Fibroblast of upper back skin (primary cell): ENCODE results near the gene VPS52.
A peak's percentile ranks its signal among the peaks of the same experiment; 100 is the strongest.
"Not testable (repeated sequence)": the region's sequence is repeated elsewhere in the genome, so short reads cannot be mapped to it uniquely, and the experiment has no call there.

ENCODE experiments used
- DNase-seq: peaks from one replicate; pipeline ENCODE4 v3.0.0-alpha.2; 2013

The VPS52 gene

DNA sequence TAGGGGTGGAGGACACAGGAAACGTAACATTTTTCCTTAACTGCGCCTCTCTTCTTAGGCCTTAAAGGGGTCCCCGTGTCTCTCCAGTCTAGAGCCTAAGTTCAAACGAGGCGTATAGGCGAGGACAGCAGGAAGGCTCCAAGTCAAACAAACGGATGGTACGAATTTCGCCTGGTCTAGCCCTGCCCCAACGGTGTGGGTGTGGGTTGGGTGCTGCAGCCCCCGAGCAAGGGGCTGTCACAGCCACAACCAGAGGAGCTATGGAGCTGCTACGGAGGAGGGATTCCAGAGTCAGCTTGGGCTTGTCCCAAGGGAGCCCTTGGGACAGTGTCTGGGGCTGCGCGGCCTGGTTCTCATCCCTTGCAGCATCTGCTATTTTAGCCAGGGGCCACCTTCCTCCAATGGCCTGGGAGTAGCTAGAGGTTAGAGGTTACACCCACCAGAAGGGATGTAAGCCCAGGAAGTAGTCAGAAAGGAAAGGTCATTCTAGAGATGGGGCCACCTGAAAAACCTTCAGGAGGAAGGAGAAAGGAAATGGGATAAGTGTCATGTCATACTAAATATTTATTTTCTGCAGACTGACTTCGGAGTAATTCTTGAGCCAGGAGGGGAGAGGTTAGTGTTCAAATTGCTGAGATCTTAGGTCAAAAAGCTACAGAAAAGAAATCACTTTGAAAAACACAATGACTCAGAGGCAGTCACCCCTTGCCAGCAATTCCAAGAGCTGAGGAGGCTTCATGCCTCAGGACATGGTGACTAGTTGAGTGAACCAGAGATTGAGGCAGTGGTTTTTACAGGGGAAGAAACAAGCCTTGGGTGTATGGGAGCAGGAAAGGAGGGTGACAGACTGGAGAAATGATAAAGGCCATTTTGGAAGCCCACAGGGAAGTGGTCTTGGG is 21.7 kb downstream of the VPS52 start:
- DNase-seq: peak; percentile 75

DNA sequence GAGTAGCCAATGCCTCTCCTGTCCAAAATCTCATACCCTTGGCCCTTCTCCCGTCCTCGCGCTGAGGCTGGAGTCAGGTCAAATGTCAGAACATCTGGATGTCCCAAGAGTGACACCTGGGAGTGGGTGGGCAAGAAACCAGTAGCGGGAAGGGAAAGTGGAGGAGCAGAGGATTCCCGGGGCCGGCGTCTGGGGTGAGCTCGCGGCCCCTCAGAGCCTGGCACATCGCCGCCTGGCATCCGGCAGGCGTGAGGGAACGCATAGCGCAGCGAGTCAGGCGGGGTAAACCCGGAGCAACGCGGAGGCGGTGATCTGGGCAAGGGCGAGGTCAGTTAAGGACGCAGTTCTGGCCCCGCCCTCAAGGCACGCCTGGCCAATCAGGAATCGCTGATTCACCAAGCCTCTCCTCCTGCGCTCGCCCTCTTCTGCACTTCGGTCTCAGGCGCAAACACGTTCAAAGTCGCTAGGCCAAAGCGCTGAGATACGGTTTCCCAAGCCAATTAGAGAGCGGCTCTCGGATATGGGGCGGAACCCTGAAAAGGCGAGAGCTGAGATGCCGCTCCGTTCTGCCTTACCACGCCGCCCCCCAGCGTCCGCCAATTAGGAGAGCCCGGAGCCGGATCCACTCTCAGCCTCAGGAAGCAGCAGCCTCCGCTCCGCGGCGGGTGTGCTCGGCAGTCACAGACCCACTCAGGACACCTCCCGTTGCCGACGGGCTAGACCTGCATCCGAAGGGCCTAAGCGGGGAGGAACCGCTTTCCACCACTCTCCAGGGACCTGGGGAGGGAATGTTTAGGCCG is 22.5 kb downstream of the VPS52 start:
- peak; percentile 99 for DNase-seq

DNA sequence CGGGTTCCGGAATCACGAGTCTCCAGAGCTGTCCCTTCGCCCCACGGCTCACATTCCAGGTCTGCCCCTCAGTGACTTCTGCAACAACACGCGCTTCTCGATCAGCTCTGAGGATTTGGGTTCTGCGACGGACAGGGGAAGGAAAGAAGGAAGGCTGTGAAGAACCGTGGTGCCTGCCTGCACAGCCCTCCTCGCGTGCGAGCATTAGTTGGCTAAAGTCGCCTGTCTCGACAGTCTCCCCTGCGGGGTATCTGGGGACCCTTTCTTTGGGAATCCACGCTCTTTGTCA is 23.1 kb downstream of the VPS52 start:
- no peak for DNase-seq

DNA sequence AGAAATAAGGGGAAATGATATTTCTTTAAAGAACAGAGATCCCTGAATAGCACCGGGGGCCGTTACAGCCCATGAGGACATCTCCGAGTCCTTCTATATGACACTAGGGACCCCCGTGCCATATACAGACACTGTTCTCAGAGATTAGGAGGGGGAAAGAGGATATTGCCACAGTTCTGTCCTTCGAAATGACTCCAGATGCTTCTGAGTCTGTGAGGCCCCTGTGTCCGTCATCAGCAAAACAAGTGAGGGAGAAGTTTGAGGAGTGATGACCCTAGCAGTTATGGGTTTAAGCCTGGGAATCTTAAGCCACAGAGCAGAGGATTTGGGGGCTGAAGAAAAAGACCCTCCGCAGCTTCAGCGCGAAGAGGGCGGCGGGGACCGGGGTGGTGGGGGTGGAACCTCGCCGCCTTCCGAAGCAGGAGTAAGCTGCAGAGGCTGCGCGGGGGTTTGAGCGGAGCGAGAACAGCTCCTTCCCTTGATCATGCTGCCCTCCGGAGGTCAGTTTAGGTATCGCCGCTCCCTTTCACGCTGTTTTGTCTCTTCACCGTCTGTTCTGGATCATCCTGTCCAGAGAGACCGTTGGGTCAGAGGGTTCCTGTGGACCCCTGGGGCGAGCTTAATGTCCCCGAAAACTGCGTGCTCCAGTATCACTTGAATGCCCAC is 23.6 kb downstream of the VPS52 start:
- peak; percentile 84 for DNase-seq

DNA sequence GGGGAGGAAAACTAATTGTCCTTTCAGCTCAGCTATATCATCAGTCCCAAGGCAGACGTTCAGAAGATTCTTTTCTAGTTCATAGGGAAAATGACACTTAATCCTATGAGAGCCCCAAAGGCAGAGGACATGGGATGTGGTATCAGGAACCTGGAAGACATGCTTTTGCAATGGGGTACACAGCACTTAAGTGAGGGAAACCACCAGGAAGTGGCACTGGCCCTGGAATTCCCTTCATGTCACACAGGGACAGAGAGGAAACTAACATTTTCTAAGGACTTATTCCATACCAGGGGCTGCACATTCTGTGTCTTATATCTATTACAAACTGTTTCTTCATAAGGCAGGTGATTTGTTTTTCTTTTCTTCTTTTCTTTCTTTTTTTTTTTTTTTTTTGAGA is 28.2 kb downstream of the VPS52 start:
- DNase-seq: no peak

DNA sequence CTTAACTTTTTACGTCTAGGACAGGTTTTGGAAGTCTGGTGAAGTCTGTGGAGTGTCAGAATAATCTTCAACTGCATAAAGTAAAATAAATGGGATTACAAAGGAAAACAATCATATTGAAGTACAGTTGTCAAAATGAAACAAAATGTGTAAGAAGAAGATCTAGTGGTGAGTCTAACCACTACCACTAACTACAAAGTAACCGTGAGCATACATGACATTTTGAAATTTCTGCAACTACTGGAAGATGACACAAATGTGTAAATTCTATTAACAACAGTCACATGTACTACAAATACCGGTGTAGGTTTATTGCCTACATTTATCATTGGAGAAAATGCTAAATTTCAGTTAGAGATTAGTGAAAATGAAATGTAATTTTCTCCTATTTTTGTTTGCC is 29.7 kb downstream of the VPS52 start:
- no peak for DNase-seq

DNA sequence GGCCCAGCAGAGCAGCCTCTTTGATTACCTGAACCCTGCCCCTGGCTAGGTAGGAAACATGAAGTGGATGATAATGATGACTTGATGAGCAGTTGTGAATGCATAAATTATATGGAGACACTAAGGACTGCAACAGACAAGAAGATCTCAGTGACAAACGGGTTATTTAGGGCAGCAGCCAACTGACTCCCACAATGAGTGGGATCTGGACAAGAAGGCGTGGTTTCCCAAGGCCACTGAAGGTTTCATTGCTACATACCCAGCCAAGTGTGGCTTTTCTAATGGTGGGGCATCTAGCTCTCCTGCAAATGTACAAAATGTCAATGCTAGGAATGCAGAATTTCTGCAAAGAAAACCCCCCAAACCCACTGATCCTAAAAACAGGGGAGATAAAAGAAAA is 33.9 kb downstream of the VPS52 start:
- no peak for DNase-seq

DNA sequence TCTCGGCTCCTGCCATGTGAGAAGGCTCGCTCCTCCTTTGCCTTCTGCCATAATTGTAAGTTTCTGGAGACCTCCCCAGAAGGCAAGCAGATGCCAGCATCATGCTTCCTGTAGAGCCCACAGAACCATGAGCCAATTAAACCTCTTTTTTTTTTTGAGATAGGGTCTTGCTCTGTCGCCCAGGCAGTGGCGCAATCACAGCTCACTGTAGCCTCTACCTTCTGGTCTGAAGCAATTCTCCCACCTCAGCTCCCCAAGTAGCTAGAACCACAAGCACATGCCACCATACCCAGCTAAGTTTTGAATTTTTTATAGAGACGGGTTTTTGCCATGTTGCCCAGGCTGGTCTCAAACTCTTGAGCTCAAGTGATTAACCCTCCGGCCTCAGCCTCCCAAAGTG is 34.8 kb downstream of the VPS52 start:
- DNase-seq: no peak

DNA sequence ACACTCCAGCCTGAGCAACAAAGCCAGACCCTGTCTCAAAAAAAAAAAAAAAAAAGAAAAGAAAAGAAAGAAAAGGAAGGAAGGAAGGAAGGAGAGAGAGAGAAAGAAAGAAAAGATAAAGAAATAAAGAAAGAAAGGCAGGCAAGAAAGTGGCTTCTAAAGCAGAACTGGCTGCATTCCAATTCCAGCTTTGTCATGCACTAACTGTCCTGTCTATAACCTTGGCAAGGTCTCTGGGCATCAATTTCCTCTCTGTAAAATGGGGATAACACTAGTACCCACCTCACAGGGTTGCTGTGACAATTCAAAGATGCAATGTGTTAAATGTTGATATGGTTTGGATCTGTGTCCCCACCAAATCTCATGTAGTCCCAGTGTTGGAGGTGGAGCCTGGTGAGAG is 35.3 kb downstream of the VPS52 start:
- no peak for DNase-seq

DNA sequence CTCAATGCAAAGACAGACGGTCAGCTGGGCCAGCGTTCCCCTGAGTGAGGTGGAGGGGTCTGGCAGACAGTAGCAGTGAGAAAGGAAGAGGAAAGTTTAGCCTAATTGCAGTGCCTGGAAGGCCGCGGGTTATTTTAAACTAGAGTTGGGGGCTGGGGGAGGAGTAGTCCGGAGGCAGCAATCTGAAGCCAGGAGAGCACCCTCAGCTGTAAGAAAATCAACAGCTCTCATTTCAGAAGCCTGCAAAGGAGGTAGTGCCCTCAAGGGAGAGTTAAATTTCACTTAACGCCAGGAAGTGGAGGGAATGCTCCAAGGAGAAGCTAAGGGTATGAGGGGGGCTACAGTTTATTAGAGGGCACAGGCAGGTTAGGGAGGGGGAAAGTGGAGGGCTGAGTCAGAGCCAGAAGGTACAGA is 36.4 kb downstream of the VPS52 start:
- DNase-seq: no peak

DNA sequence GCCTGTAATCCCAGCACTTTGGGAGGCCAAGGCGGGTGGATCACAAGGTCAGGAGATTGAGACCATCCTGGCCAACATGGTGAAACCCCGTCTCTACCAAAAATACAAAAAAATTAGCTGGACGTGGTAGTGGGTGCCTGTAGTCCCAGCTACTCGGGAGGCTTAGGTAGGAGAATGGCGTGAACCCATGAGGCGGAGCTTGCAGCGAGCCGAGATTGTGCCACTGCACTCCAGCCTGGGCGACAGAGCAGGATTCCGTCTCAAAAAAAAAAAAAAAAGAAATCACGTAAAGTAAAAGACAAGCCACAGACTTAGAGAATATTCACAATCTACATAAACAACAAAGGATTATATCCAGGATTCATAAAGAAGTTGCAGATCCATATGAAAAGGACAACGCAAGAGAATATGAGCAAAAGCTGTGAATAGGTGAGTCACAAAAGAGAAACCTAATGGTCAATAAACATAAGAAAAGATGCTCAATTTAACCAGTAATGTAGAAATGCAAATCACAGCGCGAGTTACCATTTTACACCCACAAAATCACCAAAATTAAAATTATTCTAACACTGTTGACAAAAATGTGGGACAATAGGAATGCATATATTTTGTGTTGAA is 45.1 kb downstream of the VPS52 start:
- DNase-seq: not testable (repeated sequence)

DNA sequence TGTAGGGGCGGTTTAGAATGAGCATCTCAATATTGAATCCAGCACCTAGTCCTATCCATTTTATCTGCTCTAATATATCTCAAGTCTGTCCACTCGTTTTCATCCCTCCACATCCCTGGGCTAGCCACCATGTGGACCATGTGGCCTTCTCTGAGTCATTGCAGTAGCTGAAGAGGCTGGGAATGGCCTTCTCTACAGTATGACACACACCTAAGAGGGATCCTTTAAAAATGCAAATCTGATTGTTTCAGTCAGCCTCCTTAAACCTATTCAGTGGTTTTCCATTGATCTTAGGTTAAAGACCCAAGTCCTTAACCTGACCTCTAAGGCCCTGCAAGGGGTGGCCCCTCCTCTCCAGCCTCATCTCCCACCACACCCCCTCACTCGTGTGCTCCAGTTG is 54.0 kb downstream of the VPS52 start:
- DNase-seq: no peak

DNA sequence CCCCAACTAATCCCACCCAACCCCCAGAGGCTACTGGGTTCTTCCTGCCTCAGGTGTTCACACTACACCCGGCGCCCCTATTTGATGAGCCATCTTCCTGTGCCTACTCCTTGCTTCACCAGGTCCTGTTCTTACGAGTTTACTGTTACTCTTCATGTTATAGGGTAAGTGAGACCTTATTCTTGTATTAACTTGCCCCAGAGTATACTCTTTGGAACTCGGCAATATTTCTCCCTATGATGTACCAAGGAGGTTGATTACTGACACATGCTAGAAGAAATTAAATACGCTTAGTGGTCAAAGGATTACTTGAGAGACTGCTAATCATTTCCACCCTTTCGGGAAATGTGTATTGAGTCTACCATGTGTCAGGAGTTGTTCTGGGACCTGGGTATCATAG is 54.4 kb downstream of the VPS52 start:
- DNase-seq: no peak

DNA sequence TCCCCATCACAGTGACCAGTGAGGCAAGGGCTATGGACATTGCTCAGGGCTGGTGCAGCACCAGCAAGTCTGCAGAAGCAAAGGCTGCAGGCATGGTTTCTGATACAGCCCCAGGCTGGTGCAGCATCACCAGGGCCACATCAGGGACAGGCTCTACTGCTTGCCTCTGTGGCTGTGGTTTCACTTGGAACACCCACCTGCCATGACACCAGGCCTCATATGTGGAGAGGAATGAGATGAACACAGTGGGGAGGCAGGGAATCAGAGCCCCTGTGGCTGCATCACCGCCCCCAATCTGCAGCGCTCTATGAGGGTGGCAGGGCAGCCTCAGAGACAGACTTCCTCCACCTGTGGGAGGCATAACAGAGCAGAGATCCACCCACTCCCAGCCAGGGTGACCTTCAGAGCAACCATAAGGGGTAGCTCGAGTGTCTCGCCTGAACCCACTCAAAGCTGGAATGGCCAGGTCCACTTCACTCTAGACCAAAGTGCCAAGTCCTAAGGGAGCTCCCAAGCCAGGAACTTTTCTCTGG is 55.5 kb downstream of the VPS52 start:
- DNase-seq: no peak

DNA sequence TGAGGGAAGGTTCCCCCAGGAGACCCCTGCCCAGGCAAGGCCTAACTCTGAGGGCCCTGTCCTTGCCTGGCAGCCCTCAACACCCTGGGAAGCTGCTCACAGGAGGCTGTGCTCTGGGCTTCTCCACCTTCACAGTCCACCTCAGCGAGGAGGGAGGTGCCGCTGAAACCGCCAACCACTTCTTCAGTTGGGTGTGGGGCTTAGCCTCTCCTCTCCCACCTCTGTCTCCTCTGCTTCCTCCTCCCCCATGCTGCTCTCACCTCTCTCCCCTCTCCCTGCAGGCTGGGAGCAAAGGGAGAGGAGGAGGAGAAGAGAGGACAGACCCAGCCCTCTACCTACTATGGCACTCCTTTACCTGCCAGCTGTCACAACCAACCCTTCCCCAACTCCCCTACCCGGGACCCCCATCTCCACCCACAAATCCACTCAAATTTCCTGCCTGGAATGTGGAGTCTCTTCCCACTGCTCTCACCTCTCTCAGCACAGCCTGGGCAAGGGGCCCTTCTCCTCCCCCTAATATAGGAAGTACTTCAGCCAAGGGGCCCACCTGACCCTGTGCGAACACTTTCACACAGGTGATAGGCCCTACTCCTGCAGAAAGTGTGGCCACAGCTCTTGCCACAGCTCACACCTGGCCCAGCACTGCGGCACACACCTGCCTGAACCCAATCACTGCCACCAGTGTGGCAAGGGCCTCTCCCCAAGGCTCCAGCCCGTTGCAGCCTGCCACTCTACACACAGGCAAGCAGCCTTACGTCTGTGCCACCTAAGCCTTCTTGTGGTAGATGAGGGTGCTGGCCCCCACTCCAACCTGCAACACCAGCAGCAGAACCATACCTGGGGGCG is 56.2 kb downstream of the VPS52 start:
- DNase-seq: no peak

DNA sequence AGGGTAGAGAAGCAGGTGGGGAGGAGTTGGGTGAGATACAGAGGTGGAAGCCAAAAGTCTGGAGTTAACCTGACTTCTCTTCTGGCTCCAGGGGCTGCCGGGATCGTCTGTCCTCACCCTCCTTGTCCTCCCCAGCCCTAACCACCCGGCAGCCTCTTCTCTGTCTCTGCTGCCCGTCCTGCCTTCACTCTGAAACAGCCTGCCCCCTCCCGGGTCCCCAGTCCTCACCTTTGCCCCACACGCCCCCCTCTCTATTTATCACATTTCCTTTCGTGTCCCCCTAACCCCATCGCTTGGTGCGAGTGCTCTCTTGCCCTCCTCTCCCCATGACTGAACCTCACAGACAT is 57.7 kb downstream of the VPS52 start:
- DNase-seq: no peak

DNA sequence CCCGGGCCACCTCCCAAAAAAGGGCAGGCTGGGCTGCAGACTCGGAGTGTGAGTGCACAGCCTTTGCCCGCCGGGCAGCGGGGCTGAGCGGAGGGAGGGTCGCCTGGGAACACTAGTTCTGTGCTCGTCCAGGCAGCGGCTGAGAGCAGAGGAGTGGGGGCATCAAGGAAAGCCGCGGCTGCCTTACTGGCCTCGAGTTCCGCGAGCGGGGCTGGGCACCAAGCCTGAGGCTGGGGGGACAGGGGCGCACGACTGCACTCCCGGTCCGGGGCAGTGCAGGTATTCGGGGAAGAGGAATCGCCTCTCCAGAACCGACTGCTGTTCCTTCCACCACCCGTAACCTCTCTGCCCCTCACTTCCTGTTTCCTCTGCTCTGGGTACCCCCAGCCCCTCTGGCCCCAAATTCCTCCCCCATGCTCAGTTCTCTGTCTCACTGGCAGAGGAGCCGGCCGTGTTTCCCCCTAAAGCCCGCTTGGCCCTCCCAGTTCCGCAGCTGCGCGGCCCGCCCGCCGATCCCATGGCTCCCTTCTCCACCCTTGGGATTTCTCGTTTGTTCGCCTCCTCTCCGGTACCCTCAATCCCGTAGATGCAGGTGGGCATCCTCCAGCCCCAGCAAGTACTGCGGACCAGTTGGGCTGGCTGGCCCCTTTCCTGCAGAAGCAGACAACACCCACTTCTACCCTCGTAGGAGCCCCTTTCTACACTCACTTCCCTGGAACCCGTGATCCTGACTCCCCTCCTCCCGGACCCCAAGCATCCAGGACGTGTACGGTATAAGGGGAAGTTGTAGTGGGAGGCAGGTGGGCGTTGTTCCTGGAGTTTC is 58.3 kb downstream of the VPS52 start:
- DNase-seq: peak; percentile 24

DNA sequence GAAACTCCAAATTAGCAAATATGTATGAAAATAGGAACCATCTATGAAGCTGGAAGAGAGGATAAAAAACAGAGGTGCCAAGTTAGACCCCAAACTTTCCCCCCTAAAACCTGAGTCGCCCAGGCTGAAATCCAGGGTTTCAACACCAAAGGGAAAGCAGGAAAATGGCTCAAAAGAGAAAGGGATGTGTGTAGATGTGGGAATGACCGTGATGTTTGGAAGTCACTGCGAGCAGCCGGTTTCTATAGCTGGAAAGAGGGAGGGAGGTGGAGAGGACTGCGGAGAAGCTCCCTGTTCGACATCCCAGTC is 58.9 kb downstream of the VPS52 start:
- DNase-seq: no peak

DNA sequence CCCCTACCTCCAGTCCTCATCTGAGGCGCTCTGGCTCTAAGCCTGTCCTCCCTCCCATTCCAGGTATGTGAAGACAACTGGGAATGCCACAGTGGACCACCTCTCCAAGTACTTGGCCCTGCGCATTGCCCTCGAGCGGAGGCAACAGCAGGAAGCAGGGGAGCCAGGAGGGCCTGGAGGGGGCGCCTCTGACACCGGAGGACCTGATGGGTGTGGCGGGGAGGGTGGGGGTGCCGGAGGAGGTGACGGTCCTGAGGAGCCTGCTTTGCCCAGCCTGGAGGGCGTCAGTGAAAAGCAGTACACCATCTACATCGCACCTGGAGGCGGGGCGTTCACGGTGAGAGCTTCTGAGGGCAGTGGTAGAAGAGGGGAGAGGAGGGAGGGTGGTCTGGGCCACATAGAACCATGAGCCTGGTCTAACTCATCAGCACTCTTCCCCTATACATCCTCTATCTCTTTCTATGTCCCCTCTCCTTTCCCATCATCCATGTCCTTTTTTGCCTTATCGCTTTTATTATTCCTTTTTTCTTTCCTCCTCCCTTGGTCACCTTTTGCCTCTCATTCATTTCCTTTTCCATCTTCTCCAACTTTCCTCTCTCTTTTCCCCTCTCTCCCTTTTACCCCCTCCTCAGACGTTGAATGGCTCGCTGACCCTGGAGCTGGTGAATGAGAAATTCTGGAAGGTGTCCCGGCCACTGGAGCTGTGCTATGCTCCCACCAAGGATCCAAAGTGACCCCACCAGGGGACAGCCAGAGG is 59.8 kb downstream of the VPS52 start:
- DNase-seq: no peak

DNA sequence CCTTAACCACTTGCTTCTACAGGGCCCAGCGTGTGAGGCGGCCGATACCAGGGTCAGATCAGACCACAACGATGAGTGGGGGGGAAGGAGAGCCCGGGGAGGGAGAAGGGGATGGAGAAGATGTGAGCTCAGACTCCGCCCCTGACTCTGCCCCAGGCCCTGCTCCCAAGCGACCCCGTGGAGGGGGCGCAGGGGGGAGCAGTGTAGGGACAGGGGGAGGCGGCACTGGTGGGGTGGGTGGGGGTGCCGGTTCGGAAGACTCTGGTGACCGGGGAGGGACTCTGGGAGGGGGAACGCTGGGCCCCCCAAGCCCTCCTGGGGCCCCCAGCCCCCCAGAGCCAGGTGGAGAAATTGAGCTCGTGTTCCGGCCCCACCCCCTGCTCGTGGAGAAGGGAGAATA is 60.5 kb downstream of the VPS52 start:
- DNase-seq: no peak

DNA sequence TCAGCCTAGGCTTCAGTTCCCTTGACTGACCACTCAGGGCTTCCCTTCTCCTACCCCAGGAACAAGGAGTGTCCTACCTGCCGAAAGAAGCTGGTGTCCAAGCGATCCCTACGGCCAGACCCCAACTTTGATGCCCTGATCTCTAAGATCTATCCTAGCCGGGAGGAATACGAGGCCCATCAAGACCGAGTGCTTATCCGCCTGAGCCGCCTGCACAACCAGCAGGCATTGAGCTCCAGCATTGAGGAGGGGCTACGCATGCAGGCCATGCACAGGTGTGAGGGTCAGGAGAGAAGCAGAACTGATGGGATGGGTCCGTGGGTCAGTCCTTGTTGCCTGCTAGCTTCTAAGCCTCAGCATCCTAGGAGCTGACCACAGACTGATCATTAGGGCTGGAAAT is 61.8 kb downstream of the VPS52 start:
- DNase-seq: no peak
